ENCODE data around the gene GABBR2.

GABBR2 gene

DNA sequence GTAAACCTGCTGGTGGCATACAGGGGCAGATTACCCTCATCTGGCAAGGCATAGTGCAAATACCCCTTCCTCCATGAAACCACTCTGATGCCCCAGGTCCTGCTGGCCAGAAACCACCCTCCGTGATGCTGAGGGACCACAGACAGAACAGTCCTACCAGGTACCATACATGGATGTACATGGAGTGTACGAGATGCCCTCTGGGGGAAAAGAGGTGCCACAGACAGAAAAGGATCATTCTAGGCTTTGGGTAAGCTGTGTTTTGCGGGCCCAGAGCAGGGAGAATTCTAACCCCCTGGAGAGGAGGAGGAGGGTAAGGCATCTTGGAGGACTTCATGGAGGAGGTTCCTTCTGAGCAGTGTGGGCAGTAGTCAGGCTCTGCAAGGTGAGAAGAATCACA lies 68.3 kb downstream of the GABBR2 start:
- no peak for DNase-seq
- TF ChIP-seq EZH2 (optimal IDR thresholded peaks at IDR 0.05; ENCODE audit: low read depth, low read length): no peak
- TF ChIP-seq, protein P1, sequence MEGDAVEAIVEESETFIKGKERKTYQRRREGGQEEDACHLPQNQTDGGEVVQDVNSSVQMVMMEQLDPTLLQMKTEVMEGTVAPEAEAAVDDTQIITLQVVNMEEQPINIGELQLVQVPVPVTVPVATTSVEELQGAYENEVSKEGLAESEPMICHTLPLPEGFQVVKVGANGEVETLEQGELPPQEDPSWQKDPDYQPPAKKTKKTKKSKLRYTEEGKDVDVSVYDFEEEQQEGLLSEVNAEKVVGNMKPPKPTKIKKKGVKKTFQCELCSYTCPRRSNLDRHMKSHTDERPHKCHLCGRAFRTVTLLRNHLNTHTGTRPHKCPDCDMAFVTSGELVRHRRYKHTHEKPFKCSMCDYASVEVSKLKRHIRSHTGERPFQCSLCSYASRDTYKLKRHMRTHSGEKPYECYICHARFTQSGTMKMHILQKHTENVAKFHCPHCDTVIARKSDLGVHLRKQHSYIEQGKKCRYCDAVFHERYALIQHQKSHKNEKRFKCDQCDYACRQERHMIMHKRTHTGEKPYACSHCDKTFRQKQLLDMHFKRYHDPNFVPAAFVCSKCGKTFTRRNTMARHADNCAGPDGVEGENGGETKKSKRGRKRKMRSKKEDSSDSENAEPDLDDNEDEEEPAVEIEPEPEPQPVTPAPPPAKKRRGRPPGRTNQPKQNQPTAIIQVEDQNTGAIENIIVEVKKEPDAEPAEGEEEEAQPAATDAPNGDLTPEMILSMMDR (IDR thresholded peaks at IDR 0.05; ENCODE audit: low read length): no peak
- no peak for TF ChIP-seq EZH2phosphoT487 (IDR thresholded peaks at IDR 0.05; ENCODE audit: low read length)
- H3K9me2 ChIP-seq (replicated peaks; ENCODE audit: insufficient read depth, low read length): no peaks in the 10 kb centered on the region

DNA sequence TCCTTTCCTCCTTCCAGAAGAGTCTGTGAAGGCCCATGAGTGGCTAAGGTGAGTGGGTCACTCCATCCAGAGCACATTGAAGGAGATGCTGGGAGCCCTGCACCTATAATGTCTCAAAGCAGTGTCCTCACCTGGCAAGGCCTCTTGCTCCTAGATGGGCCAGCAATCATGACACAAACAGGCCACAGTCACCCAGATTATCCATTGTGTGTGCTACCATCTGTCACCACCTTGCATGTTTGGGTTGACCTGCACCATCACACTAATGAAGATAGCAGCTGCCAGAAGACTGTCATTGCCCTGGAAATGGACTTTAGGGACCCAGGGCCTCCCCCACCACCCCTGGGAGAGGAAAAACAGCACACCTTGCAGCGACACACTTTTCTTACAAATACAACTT lies 69.6 kb downstream of the GABBR2 start:
- H2AFZ ChIP-seq (ENCODE audit: low read length): no peak overlapping the region
- no peak for DNase-seq
- H3K27ac ChIP-seq (ENCODE audit: low read length): no peak overlapping the region
- H4K20me1 ChIP-seq (ENCODE audit: insufficient read depth, low read length): no peaks in the 10 kb centered on the region
- H3K79me2 ChIP-seq (ENCODE audit: low read length): no peaks in the 10 kb centered on the region
- H3K36me3 ChIP-seq (replicated peaks; ENCODE audit: insufficient read depth, low read length): no peaks in the 10 kb centered on the region
- H3K4me3 ChIP-seq (ENCODE audit: low read length): no peak overlapping the region
- H3K9me3 ChIP-seq (replicated peaks; ENCODE audit: insufficient read depth, low read length): no peaks in the 10 kb centered on the region
- no peaks in the 10 kb centered on the region for H3F3A ChIP-seq (ENCODE audit: insufficient read depth, low read length)
- TF ChIP-seq, protein P1 (IDR thresholded peaks at IDR 0.05; ENCODE audit: low read length): no peak
- TF ChIP-seq EZH2 (optimal IDR thresholded peaks at IDR 0.05; ENCODE audit: low read depth, low read length) (no peak), EZH2phosphoT487 (IDR thresholded peaks at IDR 0.05; ENCODE audit: low read length) (no peak)
- H3K4me2 ChIP-seq (ENCODE audit: low read depth, low read length): no peak overlapping the region
- H3K27me3 ChIP-seq (replicated peaks; ENCODE audit: insufficient read depth, low read length): no peaks in the 10 kb centered on the region
- H3K9me2 ChIP-seq (replicated peaks; ENCODE audit: insufficient read depth, low read length): no peaks in the 10 kb centered on the region
- no peaks in the 10 kb centered on the region for H3K4me1 ChIP-seq (ENCODE audit: low read length)
- no peak overlapping the region for H3K9ac ChIP-seq (ENCODE audit: low read length)

More for the DNA sequence above, 68.3 kb downstream of the GABBR2 start:
- H3K9ac ChIP-seq (ENCODE audit: low read length): no peak overlapping the region
- H3K79me2 ChIP-seq (ENCODE audit: low read length): no peaks in the 10 kb centered on the region
- H3K27ac ChIP-seq (ENCODE audit: low read length): no peak overlapping the region
- H3K4me1 ChIP-seq (ENCODE audit: low read length): no peaks in the 10 kb centered on the region
- H3K9me3 ChIP-seq (replicated peaks; ENCODE audit: insufficient read depth, low read length): no peaks in the 10 kb centered on the region
- H2AFZ ChIP-seq (ENCODE audit: low read length): no peak overlapping the region
- no peaks in the 10 kb centered on the region for H3K36me3 ChIP-seq (replicated peaks; ENCODE audit: insufficient read depth, low read length)
- H3K27me3 ChIP-seq (replicated peaks; ENCODE audit: insufficient read depth, low read length): no peaks in the 10 kb centered on the region
- no peaks in the 10 kb centered on the region for H3F3A ChIP-seq (ENCODE audit: insufficient read depth, low read length)
- H3K4me3 ChIP-seq (ENCODE audit: low read length): no peak overlapping the region
- H3K4me2 ChIP-seq (ENCODE audit: low read depth, low read length): no peak overlapping the region
- no peaks in the 10 kb centered on the region for H4K20me1 ChIP-seq (ENCODE audit: insufficient read depth, low read length)

DNA sequence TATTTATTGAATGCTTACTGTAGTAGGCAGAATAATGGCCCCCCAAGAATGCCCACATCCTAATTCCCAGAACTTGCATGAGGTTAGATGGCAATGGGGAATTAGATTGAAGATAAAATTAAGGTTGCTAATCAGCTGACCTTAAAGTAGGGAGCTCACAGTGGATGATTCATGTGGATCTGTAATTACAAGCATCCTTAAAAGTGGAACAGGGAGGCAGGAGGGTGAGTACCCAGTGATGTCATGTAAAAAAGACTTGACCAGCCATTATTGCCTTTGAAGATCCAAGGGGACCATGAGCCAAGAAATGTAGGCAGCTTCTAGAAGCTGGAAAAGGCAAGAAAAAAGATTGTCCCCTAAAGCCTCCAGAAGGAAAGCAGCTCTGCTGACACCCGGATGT lies 71.4 kb downstream of the GABBR2 start:
- Histone ChIP-seq H3K79me2 (ENCODE audit: low read length) (no peaks in the 10 kb centered on the region), H3K4me3 (ENCODE audit: low read length) (no peak overlapping the region), H3K9me2 (replicated peaks; ENCODE audit: insufficient read depth, low read length) (no peaks in the 10 kb centered on the region), H3F3A (ENCODE audit: insufficient read depth, low read length) (no peaks in the 10 kb centered on the region), H2AFZ (ENCODE audit: low read length) (no peak overlapping the region), H3K9me3 (replicated peaks; ENCODE audit: insufficient read depth, low read length) (no peaks in the 10 kb centered on the region), H3K36me3 (replicated peaks; ENCODE audit: insufficient read depth, low read length) (no peaks in the 10 kb centered on the region), H3K27me3 (replicated peaks; ENCODE audit: insufficient read depth, low read length) (no peaks in the 10 kb centered on the region), H3K9ac (ENCODE audit: low read length) (no peak overlapping the region), H4K20me1 (ENCODE audit: insufficient read depth, low read length) (no peaks in the 10 kb centered on the region), H3K27ac (ENCODE audit: low read length) (no peak overlapping the region), H3K4me1 (ENCODE audit: low read length) (no peaks in the 10 kb centered on the region), H3K4me2 (ENCODE audit: low read depth, low read length) (no peak overlapping the region)
- TF ChIP-seq EZH2phosphoT487 (IDR thresholded peaks at IDR 0.05; ENCODE audit: low read length) (no peak), EZH2 (optimal IDR thresholded peaks at IDR 0.05; ENCODE audit: low read depth, low read length) (no peak)
- TF ChIP-seq, protein P1 (IDR thresholded peaks at IDR 0.05; ENCODE audit: low read length): no peak
- DNase-seq: no peak

Measured in MM.1S (cell line).